RWPE1 (cell line): Measurements from ENCODE around the gene RBP3.

ENCODE experiments used
- CTCF ChIA-PET: fragments of 350-600 bp; sonication (Branson Sonifier 250); formaldehyde crosslinking; extraction: SDS; loops from one replicate; lab custom pipeline; 2021; lab: Yijun Ruan, JAX
- POLR2A ChIA-PET: fragments of 400-600 bp; formaldehyde crosslinking; extraction: SDS; loops from one replicate; lab custom pipeline; 2020; ENCODE audit warnings: antibody characterized with exemption; ENCODE audit not compliant: low non-redundant PET; lab: Yijun Ruan, JAX
- DNase-seq: peaks from one replicate; pipeline ENCODE4 v3.0.0; 2012; ENCODE audit warnings: low spot score
- H3K27ac ChIP-seq: fragments of 450-650 bp; 2 replicates; pipeline ENCODE4 v1.5.1; 2017
- TF ChIP-seq, protein P1 (sequence below): fragments of 450-650 bp; conservative IDR thresholded peaks from 2 replicates; pipeline ENCODE4 v1.5.1; 2017; ENCODE audit warnings: low read depth, mild to moderate bottlenecking

RBP3 gene

GRCh38 chr10:47348138-47348651 is at the start of gene RBP3:
Gene RBP3 (plus strand): TSS chr10:47348363. CDS start chr10:47348485, 122 bp downstream.
- ChIA-PET POLR2A (no interaction called here), CTCF (interaction anchor here (0.5 kb wide), 1 partner anchor 115 kb away, joined by 3 read pairs; no protein-coding TSS in a partner anchor)
- TF ChIP-seq, protein P1, sequence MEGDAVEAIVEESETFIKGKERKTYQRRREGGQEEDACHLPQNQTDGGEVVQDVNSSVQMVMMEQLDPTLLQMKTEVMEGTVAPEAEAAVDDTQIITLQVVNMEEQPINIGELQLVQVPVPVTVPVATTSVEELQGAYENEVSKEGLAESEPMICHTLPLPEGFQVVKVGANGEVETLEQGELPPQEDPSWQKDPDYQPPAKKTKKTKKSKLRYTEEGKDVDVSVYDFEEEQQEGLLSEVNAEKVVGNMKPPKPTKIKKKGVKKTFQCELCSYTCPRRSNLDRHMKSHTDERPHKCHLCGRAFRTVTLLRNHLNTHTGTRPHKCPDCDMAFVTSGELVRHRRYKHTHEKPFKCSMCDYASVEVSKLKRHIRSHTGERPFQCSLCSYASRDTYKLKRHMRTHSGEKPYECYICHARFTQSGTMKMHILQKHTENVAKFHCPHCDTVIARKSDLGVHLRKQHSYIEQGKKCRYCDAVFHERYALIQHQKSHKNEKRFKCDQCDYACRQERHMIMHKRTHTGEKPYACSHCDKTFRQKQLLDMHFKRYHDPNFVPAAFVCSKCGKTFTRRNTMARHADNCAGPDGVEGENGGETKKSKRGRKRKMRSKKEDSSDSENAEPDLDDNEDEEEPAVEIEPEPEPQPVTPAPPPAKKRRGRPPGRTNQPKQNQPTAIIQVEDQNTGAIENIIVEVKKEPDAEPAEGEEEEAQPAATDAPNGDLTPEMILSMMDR = no peak
- DNase-seq = no peak
- H3K27ac ChIP-seq = no peak within 1 kb of the TSS

DNA sequence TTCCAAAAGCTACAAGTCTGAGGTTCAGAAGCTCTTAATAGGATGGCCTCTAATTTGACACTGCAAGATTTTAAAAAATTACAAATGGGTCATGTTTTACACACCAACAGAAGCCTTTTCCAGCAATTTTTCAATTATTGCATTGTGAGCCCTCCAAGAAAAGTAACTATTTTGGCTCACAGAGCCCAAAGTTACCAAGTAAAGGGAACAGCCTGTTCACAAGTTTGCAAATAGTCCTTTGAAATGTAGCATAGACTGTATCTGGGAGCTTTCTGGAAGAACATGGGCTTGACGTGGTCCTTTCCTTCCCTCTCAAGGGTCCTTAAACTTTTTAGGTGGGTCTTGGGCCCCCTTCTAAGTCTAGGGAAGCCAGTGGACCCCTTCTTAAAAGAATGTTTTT is 49.4 kb upstream of the RBP3 start:
- POLR2A ChIA-PET = no interaction called here
- CTCF ChIA-PET = interaction anchor here (0.7 to 1.1 kb wide), 2 partner anchors 13 to 21 kb away, joined by 3 read pairs; no protein-coding TSS in a partner anchor
- no peak for DNase-seq
- no peak overlapping the region for H3K27ac ChIP-seq
- TF ChIP-seq, protein P1 = no peak

- no peak within 1 kb of the TSS for H3K27ac ChIP-seq
- TF ChIP-seq, protein P1 = no peak
- no peak for DNase-seq
- ChIA-PET CTCF (interaction anchor here (0.7 kb wide), 1 partner anchor 275 kb away, joined by 3 read pairs; no protein-coding TSS in a partner anchor), POLR2A (no interaction called here)
Observed at GRCh38 chr10:47299611-47300428, 48.3 kb upstream of the RBP3 start, which contains the start of gene GDF10. Gene GDF10 (plus strand): TSS chr10:47300197. CDS start chr10:47300652, 455 bp downstream.

GRCh38 chr10:47300429-47300931 is 47.7 kb upstream of the RBP3 start:
- DNase-seq = no peak
- TF ChIP-seq, protein P1 = no peak
- ChIA-PET CTCF (interaction anchor here (0.5 to 0.7 kb wide), 2 partner anchors 15 to 276 kb away, joined by 3 read pairs; no protein-coding TSS in a partner anchor), POLR2A (no interaction called here)
- no peak overlapping the region for H3K27ac ChIP-seq

DNA sequence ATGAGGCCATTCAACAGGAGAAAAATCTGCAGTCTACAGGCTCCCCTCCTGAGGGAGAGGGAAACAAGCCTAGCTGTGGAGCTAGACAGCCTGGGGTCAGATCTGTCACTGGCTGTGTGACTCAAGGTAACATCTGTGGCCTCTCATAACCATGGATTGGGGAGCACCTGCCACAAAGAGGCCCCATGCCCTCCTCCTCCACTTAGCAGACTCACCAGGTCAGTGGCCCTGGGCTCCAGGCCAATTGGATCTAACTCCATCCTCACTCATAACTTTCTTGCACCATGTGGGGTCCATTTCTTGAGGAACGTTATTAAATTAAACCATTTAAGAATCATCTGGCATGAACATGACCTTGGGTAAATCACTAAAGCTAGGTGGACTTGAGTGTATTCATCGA is 46.3 kb upstream of the RBP3 start:
- DNase-seq = no peak
- TF ChIP-seq, protein P1 = no peak
- H3K27ac ChIP-seq = no peak overlapping the region
- POLR2A ChIA-PET = no interaction called here
- CTCF ChIA-PET = interaction anchor here (1.0 kb wide), 1 partner anchor 16 kb away, joined by 3 read pairs; no protein-coding TSS in a partner anchor

DNA sequence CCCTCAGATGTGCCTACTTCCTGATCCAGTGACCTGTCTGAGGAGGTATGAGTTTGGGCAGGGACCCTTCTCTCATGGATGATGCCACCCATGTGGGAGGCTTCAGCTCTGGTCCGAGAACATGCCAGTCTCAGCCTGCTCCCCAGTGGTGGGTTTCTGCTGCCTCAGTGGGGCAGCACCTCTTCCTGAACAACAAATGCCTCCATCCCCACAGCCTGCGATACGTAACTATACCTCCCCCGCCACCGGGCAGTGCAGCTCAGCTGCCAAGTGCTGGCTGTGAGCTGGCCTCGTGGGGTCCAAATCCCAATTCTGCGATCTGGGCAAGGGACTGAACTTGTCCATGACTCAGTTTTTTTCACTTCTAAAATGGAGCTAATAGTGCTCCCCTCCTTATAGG is 45.1 kb upstream of the RBP3 start:
- TF ChIP-seq, protein P1 = no peak
- H3K27ac ChIP-seq = no peak overlapping the region
- no peak for DNase-seq
- ChIA-PET POLR2A (no interaction called here), CTCF (interaction anchor here (1.0 kb wide), 2 partner anchors 9 to 278 kb away, joined by 4 to 9 read pairs; no protein-coding TSS in a partner anchor)
